GM19193 (cell line): ENCODE data around the gene CELA1.

Experiments
- POLR2A ChIP-seq: IDR thresholded peaks from 4 replicates; pipeline ENCODE4 v1.6.1; 2011; ENCODE audit not compliant: insufficient read depth, insufficient read length; ENCODE audit errors: extremely low read depth

The CELA1 gene

DNA sequence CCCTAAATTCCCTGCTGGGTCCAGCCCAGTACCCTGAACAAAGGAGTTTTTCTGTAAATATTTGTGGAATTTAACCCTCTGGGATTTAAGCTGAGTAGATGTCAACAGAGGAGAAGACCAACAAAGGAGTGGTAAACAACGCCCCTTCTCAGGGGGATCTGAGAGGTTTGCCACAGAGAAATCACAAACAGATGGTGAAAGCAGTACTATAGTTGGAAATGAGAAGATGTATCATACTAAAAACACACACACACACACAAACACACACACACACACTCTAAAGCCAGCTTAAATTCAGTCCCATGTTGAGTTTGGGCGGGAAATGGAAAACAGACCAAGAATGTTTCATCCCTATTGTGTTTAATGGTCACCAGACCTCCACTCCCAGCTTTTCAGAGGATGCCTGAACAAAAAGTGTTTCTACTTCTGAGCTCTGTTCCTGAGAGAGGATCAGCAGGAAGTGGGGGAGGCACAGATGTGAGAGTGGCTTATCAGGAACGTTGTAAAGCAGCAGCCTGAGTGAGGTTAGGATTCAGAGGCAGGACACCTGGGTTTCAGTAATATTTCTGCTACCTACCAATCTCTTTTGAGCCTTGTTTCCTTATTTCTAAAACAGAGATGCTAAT, 25.7 kb downstream of the CELA1 start:
- peak; percentile 13 for TF ChIP-seq POLR2A

DNA sequence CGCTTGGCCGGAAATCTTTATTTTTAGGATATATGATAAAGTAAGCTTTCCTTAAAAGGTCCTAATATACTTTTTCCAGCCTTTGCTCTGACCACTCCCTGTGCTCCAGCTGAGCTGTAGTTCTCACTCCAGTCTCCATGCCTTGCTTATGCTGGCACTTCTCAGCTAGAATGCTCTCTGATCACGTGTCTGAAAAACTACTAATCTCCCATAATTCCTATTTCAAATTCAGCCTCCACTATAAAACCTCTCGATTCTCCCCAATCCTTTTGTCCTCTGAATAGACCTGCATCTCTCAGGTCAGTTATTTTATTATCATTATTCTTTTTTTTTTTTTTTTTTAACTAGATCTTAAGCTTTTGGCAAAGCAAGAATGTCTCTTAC, 26.2 kb downstream of the CELA1 start:
- no peak for TF ChIP-seq POLR2A

DNA sequence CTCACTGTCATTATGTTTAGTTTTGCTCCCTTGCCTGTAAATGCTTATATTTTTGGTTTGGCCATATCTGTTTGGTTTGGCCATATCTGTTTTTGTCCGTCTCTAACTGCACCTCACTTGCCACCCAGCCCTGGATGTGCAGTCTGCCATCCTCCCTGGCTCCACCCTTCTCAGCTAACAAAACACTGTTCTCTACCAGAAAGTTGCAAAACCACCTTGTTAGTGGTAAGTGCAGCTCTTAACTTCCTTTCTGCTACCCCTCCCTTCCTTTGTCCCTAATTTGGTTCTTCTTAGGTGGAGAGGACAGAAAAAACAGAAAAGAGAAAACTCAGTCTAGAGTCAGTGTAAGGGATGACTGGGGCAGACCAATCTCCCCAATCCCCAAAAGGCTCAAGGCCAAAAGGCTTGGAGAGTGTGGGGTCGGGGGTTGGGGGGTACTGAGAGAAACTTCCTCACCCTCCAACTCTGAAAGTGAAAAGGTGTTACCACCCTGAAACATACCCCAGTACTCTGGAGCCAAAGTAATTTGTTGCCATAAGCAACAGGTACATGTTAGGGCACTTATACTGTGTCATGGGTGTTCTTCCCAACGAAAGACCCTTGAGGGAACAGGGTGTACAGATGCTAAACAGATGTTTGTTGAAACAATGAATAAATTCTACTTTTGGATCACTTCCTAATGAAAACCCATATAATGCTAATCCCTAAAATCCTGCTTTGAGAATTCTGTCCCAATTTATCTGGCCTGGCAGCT, 27.5 kb downstream of the CELA1 start:
- TF ChIP-seq POLR2A = no peak

DNA sequence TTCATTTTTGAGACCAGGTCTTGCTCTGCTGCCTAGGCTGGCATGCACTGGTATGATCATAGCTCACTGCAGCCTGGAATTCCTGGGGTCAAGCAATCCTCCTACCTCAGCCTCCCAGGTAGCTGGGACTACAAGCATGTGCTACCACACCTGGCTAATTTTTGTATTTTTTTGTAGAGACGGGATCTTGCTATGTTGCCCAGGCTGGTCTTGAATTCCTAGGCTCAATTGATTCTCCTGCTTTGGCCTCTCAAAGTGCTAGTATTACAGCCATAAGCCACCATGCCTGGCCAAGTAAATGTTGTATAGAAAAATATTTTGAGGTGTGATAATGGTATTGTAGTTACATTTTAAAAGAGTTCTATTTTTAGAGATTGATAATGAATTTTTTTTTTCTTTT, 35.1 kb downstream of the CELA1 start:
- TF ChIP-seq POLR2A = no peak

DNA sequence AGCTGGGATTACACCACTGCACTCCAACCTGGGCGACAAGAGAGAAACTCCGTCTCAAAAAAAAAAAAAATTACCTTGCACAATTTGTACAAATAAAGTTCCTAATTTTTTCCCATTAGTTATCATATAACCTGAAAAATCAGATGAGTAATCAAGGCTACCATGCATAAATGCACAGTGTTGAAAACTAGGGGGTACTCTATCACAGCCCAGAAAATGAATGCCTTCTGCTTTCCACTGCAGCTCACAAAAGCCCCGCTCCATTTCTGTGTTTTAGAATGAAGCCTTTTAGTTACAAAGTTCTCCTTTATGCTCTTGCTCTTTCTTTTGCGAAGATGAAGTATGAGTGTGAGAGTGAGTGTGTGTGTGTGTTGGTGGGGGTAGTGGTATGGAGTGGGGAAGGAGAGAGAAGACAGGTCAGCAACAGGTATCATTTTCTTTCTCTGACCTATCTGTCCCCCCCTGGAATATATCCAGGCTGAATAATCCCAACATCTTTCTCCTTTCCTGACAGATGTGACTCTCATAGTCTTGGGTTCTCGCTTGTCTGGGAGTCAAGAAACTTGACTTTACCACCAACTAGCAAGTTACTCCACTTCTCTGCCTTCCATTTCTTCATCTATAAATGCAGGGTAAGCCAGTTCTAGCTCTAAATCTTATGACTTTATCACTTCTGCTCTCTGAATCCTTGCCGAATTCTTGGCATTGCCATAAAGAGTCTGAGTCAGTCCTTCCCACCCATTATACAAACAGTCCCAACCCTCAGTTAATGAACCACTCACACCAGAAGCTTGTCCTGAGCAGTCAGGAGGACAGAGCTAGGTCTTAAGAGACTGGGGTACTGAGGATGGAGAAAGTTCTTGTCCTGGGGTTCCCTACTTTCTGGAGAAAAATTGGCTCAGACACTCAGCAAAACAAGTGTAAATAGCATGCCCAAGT, 38.6 kb downstream of the CELA1 start:
- no peak for TF ChIP-seq POLR2A

DNA sequence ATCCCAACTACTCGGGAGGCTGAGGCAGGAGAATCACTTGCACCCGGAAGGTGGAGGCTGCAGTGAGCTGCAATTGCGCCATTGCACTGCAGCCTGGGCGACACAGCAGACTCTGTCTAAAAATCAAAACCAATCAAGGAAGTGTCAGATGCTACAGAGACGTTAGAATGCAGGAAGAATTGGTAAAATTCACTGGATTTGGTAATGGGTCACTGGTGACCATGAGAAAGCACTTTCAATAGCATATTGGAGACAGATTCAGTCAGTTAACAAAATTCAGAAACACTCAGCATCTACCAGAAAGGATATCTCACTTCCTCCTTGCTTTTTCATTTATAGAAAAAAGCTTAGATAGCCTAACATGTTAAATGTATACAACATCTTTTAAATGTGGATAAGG, 40.0 kb downstream of the CELA1 start:
- TF ChIP-seq POLR2A = no peak

DNA sequence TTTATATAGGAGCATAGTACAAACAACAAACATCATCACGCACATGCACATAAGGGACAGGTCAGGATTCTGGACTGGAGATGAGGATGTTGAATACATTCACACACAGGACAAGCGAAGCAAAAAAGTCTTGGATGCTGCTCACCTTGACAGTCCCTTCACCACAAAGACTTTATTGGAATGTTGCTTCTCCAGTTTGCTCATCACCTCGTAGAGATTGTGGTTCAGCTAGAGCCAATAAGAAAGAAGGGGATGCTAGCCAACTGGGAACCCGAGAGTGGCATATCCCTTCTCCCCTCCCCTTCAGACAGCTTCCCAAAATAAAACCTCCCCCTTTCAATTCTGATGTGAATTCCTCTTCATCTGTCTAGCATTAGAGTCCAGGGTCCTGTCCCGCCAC, 50.8 kb downstream of the CELA1 start:
- TF ChIP-seq POLR2A = no peak

DNA sequence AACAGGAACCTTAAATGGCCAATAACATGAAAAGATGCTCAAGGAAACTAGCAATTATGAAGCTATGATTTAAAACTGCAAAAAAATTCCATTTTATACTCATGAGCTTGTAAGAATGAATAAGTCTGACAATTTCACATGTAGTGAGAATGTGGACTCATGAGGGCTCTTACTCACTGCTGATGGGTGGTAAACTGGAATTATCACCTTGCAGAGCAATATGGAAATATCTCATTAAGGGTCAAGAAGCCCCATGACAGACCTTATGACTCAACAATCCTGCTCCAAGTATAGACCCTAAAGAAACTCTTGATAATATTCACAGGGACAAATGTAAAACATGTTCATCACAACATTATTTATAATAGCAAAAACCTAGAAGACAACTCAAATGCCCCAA, 52.8 kb downstream of the CELA1 start:
- TF ChIP-seq POLR2A = no peak

DNA sequence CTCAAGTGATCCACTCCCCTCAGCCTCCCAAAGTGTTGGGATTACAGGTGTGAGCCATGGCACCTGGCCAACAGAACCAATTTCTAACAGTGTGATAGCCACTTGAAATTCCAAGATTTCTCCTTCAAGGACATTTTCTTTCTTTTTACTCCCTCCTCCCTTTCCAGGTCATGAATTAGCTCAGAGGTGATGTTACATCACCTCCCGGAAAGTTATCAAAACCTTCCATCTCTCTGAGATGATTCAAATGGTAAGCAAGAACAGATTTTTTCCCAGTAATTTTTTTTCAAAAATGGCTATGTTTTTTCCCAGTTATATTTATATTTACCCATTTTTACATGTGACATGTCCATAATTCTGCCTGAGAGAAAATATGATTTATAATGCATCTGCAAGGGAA, 60.6 kb downstream of the CELA1 start:
- no peak for TF ChIP-seq POLR2A

DNA sequence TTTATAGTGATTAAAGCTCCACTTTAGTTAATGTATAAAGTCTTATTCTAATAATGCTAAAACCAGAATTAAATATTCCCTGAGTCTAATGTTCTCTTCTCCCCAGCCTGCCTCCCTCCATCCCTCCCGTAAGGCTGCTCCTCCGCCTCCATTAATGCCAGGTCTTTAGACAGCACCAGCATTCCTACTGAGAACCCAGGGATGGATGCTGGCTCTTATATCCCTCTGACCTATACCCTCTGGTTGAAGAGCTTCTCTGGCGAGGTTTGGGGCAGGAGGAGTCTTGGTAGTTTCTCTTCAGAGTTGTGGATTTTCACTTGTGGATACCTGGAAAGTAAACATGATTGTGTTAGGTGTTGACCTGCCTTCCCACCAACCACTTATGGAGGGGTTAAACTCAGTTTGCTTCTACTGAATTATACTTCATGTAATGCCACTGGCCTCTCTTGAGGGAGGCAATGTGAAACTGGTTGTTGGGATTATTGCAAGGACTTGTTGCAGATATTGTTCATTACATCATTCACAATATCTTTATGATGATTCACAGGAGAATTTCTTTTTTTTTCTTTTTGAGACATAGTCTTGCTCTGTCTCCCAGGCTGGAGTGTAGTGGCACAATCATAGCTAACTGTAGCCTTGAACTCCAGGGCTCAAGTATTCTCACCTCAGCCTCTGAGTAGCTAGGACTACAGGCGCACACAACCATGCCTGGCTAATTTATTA, 65.1 kb downstream of the CELA1 start:
- TF ChIP-seq POLR2A = no peak
